IgD-negative memory B cell (primary cell): Measurements from ENCODE around the gene WDR20. TPM values are rescaled to one million over a fixed set of nuclear protein-coding genes. Genes with fewer than 3 reads are reported as not detected.
"Not testable (repeated sequence)": the region's sequence is repeated elsewhere in the genome, so short reads cannot be mapped to it uniquely, and the experiment has no call there.

Source experiments
- H3K27ac Mint-ChIP-seq, 3 donors: one replicate each; pipeline ENCODE4 v1.8.0; 2020 to 2022; ENCODE audit warnings: mild to moderate bottlenecking in 3 of 3, mixed read lengths in 3 of 3, moderate library complexity in 1 of 3
- H3K27me3 Mint-ChIP-seq: one replicate; pipeline ENCODE4 v1.8.0; 2021; ENCODE audit warnings: mixed read lengths
- H3K36me3 Mint-ChIP-seq: one replicate; pipeline ENCODE4 v1.8.0; 2020; ENCODE audit warnings: mild to moderate bottlenecking, mixed read lengths
- H3K4me1 Mint-ChIP-seq, 3 donors: one replicate each; pipeline ENCODE4 v1.8.0; 2020 to 2022; ENCODE audit warnings: mixed read lengths in 3 of 3, mild to moderate bottlenecking in 1 of 3
- H3K4me3 Mint-ChIP-seq, 4 donors: one replicate each; pipeline ENCODE4 v1.8.0; 2020 to 2022; ENCODE audit warnings: mild to moderate bottlenecking in 4 of 4, mixed read lengths in 4 of 4, moderate library complexity in 3 of 4
- H3K9me3 Mint-ChIP-seq, 3 donors: one replicate each; pipeline ENCODE4 v1.8.0; 2020 to 2021; ENCODE audit warnings: mixed read lengths in 3 of 3, mild to moderate bottlenecking in 1 of 3
- polyA plus RNA-seq: library from polyadenylated mRNA; unstranded; fragments of 300-500 nt; fragmentation: Illumina TruSeq; gene quantifications from one replicate; pipeline ENCODE4 v1.2.3, GENCODE V29; 2021

WDR20 gene
- polyA plus RNA-seq, 1 donor from 2014 or later: 14.9 TPM

GRCh38 chr14:102232348-102232625 is 92.6 kb downstream of the WDR20 start:
- H3K4me3 Mint-ChIP-seq: no peak overlapping the region
- no peaks in the 10 kb centered on the region for H3K9me3 Mint-ChIP-seq
- no peak overlapping the region for H3K27ac Mint-ChIP-seq
- H3K4me1 Mint-ChIP-seq: no peaks in the 10 kb centered on the region
- H3K27me3 Mint-ChIP-seq: no peaks in the 10 kb centered on the region
- H3K36me3 Mint-ChIP-seq: no peaks in the 10 kb centered on the region

GRCh38 chr14:102233081-102233480 is 93.4 kb downstream of the WDR20 start:
- Mint-ChIP-seq H3K27ac (no peak overlapping the region), H3K36me3 (no peaks in the 10 kb centered on the region), H3K4me1 (no peaks in the 10 kb centered on the region), H3K9me3 (no peaks in the 10 kb centered on the region), H3K4me3 (no peak overlapping the region), H3K27me3 (no peaks in the 10 kb centered on the region)

DNA sequence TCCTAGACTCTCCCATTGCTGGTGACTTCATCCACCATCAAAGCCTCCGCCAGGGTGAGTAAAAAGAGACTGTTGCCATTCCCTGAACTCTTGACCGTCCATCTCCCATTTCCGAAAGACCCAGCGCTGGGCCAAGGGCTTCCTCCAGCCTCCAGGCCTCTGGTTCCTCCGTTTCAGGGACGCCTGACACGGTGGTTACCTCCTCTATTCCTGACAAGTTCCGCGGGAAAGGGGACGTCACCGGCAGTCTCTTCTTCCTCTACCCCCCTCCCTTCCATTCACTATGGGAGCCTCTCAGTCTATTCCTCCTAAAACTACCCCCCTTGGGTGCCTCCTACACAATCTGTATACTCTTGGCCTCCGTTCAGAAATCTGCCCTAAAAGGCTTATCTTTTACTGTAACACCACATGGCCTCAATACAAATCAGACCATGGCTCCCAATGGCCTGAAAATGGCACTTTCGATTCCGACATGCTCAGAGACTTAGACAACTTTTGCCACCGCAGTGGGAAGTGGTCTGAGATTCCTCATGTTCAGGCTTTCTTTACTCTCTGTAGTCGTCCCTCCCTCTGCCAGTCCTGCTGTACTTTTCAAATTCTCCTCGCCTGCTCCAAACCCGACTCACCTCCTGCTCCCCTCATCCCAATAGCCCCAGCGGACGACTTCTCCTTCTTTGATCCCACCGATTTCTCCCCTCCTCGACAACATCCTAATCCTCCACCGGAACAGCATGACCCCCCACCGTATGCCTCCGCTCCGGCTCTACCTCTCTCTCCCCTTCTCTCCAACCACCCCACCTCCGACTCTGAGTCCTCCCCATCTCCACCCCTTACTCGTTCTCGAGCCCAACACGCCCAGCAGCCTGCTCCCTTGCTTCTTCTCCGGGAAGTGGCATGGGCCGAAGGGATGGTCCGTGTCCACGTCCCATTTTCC is 94.9 kb downstream of the WDR20 start:
- Mint-ChIP-seq H3K4me3 (no peak overlapping the region), H3K9me3 (no peaks in the 10 kb centered on the region), H3K36me3 (no peaks in the 10 kb centered on the region), H3K4me1 (no peaks in the 10 kb centered on the region), H3K27me3 (no peaks in the 10 kb centered on the region), H3K27ac (no peak overlapping the region)

DNA sequence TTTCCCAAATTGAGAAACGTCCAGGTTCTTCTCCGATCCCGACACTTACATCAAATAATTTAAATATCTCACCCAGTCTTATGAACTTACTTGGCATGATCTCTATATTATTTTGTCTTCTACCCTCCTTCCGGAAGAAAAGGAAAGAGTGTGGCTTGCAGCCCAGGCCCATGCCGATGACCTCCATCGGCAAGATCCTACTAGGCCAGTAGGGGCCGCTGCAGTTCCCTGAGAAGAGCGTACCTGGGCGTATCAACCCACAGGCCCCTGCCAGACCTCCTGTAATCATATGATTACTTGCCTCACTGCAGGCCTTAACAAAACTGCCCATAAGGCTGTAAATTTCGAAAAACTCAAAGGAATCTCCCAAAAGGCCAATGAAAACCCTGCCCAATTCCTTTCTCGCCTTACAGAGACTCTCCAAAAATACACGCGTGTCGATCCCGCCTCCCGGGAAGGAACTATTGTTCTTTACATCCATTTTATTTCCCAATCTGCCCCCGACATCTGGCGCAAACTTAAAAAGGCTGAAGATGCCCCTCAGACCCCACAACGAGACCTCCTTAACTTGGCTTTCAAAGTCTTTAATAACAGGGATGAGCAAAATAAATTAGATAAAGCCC is 95.7 kb downstream of the WDR20 start:
- Mint-ChIP-seq H3K4me1 (no peaks in the 10 kb centered on the region), H3K27ac (no peak overlapping the region), H3K27me3 (no peaks in the 10 kb centered on the region), H3K36me3 (no peaks in the 10 kb centered on the region), H3K9me3 (no peaks in the 10 kb centered on the region), H3K4me3 (no peak overlapping the region)

DNA sequence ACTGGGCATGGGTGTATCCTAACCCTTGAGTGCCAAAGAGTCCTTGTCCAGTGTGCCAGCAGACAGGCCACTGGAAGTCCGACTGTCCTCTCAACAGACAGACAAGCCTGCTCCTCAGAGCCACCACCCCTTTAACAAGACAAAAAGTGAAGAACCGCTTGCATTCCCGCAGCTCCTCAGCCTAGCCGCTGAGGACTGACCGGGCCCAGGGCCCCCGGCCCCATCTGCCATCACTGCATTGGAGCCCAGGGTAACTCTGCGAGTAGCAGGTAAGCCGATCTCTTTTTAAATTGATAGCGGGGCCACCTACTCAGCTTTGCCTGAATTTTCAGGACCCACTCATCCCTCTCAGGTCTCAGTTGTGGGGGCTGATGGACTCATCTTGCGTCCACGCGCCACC is 96.3 kb downstream of the WDR20 start:
- Mint-ChIP-seq H3K27me3 (no peaks in the 10 kb centered on the region), H3K36me3 (no peaks in the 10 kb centered on the region), H3K9me3 (no peaks in the 10 kb centered on the region), H3K27ac (no peak overlapping the region), H3K4me1 (no peaks in the 10 kb centered on the region), H3K4me3 (no peak overlapping the region)

DNA sequence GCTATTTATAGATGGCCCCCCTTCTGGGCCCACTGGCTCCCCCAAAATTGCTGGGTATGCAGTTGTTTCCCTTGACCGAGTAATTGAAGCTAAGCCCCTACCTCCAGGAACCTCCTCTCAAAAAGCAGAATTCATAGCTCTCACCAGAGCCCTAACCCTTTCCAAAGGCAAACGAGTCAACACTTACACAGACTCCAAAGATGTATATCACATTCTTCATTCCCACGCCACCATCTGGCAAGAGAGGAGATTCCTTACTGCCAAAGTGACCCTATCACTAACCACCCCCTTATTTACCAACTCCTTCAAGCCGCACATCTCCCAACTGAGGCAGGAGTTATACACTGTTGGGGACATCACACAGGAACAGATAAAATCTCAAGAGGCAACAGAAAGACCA is 98.4 kb downstream of the WDR20 start:
- H3K9me3 Mint-ChIP-seq: no peaks in the 10 kb centered on the region
- no peak overlapping the region for H3K27ac Mint-ChIP-seq
- H3K27me3 Mint-ChIP-seq: no peaks in the 10 kb centered on the region
- H3K36me3 Mint-ChIP-seq: no peaks in the 10 kb centered on the region
- H3K4me1 Mint-ChIP-seq: no peaks in the 10 kb centered on the region
- H3K4me3 Mint-ChIP-seq: no peak overlapping the region

DNA sequence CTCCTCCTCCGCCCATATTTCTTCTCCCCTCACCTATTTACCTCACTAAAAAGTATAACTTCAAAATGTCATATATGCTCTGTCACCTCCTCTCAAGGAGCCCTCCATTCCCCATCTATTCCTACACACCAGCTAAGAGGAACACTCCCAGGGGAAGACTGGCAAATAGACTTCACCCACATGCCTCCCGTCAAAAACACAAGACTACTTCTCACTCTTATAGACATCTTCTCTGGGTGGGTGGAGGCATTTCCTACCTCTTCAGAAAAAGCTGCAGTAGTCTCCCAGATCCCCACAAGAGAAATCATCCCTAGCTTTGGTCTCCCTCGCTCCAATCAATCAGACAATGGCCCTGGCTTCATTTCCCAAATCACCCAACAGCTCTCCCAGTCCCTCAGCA is 99.1 kb downstream of the WDR20 start:
- Mint-ChIP-seq H3K27ac (no peak overlapping the region), H3K27me3 (no peaks in the 10 kb centered on the region), H3K4me3 (no peak overlapping the region), H3K36me3 (no peaks in the 10 kb centered on the region), H3K4me1 (no peaks in the 10 kb centered on the region), H3K9me3 (no peaks in the 10 kb centered on the region)

- no peak overlapping the region for H3K4me3 Mint-ChIP-seq
- H3K9me3 Mint-ChIP-seq: no peaks in the 10 kb centered on the region
- H3K4me1 Mint-ChIP-seq: no peaks in the 10 kb centered on the region
- no peaks in the 10 kb centered on the region for H3K36me3 Mint-ChIP-seq
- no peaks in the 10 kb centered on the region for H3K27me3 Mint-ChIP-seq
- no peak overlapping the region for H3K27ac Mint-ChIP-seq
These were observed 99.5 kb downstream of the WDR20 start for GRCh38 chr14:102239231-102239630.

- H3K27me3 Mint-ChIP-seq, H3K36me3 Mint-ChIP-seq, H3K27ac Mint-ChIP-seq, H3K4me1 Mint-ChIP-seq, H3K9me3 Mint-ChIP-seq, H3K4me3 Mint-ChIP-seq: not testable (repeated sequence)
These were observed 100.8 kb downstream of the WDR20 start for GRCh38 chr14:102240481-102240880.

DNA sequence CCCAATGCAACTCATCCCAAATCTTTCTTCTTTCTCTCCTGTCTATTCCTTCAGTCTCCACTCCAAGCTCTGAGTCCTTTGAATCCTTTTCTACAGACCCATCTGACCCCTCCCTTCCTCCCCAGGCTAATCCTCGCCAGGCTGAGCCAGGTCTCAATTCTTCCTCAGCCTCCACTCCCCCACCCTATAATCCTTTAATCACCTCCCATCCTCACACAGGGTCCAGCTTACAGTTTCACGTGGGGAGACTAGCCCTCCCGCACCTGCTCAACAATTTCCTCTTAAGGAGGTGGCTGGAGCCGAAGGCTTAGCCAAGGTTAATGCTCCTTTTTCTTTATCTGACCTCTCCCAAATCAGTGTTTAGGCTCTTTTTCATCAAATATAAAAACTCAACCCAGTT is 101.5 kb downstream of the WDR20 start:
- Mint-ChIP-seq H3K4me3 (no peak overlapping the region), H3K27ac (no peak overlapping the region), H3K36me3 (no peaks in the 10 kb centered on the region), H3K9me3 (no peaks in the 10 kb centered on the region), H3K27me3 (no peaks in the 10 kb centered on the region), H3K4me1 (no peaks in the 10 kb centered on the region)

DNA sequence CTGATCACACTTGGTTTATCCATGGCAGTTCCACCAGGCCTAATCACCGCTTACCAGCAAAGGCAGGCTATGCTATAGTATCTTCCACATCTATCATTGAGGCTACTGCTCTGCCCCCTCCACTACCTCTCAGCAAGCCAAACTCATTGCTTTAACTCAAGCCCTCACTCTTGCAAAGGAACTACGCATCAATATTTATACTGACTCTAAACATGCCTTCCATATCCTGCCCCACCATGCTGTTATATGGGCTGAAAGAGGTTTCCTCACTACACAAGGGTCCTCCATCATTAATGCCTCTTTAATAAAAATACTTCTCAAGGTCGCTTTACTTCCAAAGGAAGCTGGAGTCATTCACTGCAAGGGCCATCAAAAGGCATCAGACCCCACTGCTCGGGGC is 104.1 kb downstream of the WDR20 start:
- not testable (repeated sequence) for H3K4me3 Mint-ChIP-seq, H3K27ac Mint-ChIP-seq, H3K36me3 Mint-ChIP-seq, H3K9me3 Mint-ChIP-seq, H3K27me3 Mint-ChIP-seq, H3K4me1 Mint-ChIP-seq

- Mint-ChIP-seq H3K27ac (no peak overlapping the region), H3K36me3 (no peaks in the 10 kb centered on the region), H3K4me1 (no peaks in the 10 kb centered on the region), H3K4me3 (no peak overlapping the region), H3K9me3 (no peaks in the 10 kb centered on the region), H3K27me3 (no peaks in the 10 kb centered on the region)
These were observed 106.4 kb downstream of the WDR20 start for GRCh38 chr14:102246071-102246470.

- H3K27me3 Mint-ChIP-seq: no peaks in the 10 kb centered on the region
- H3K36me3 Mint-ChIP-seq: no peaks in the 10 kb centered on the region
- H3K9me3 Mint-ChIP-seq: no peaks in the 10 kb centered on the region
- no peaks in the 10 kb centered on the region for H3K4me1 Mint-ChIP-seq
- no peak overlapping the region for H3K27ac Mint-ChIP-seq
- H3K4me3 Mint-ChIP-seq: no peak overlapping the region
These were observed 108.4 kb downstream of the WDR20 start for GRCh38 chr14:102248121-102248520.

GRCh38 chr14:102249041-102249440 is 109.3 kb downstream of the WDR20 start:
- Mint-ChIP-seq H3K4me1 (no peaks in the 10 kb centered on the region), H3K4me3 (no peak overlapping the region), H3K36me3 (no peaks in the 10 kb centered on the region), H3K9me3 (no peaks in the 10 kb centered on the region), H3K27ac (no peak overlapping the region), H3K27me3 (no peaks in the 10 kb centered on the region)

- no peaks in the 10 kb centered on the region for H3K27me3 Mint-ChIP-seq
- no peak overlapping the region for H3K27ac Mint-ChIP-seq
- no peaks in the 10 kb centered on the region for H3K36me3 Mint-ChIP-seq
These were observed 110.3 kb downstream of the WDR20 start for GRCh38 chr14:102249981-102250380.

GRCh38 chr14:102250636-102251035 is 110.9 kb downstream of the WDR20 start:
- H3K4me3 Mint-ChIP-seq: no peak overlapping the region
- no peak overlapping the region for H3K27ac Mint-ChIP-seq
- H3K9me3 Mint-ChIP-seq: no peaks in the 10 kb centered on the region
- no peaks in the 10 kb centered on the region for H3K27me3 Mint-ChIP-seq
- no peaks in the 10 kb centered on the region for H3K4me1 Mint-ChIP-seq
- no peaks in the 10 kb centered on the region for H3K36me3 Mint-ChIP-seq

More at GRCh38 chr14:102249981-102250380, 110.3 kb downstream of the WDR20 start:
- Mint-ChIP-seq H3K9me3 (no peaks in the 10 kb centered on the region), H3K4me3 (no peak overlapping the region), H3K4me1 (no peaks in the 10 kb centered on the region)
